Endothelial cell of umbilical vein (primary cell): Measurements from ENCODE around the gene ADGRD1. TPM values are rescaled to one million over a fixed set of nuclear protein-coding genes. Genes with fewer than 3 reads are reported as not detected.

Experiments used
- BruUV-seq: library from RNA; stranded (reverse); fragments of 400-500 nt; replicated peaks from 2 replicates; lab custom pipeline; 2021; lab: Mats Ljungman, UMichigan
- CTCF ChIA-PET: fragments of 300-600, 350-600 bp; sonication (Branson Sonifier 250); formaldehyde crosslinking; loops from one replicate; lab custom pipeline; 2021; ENCODE audit warnings: antibody characterized with exemption, inconsistent platforms; lab: Charles Lee
- POLR2A ChIA-PET: fragments of 300-600, 350-600 bp; sonication (Branson Sonifier 250); formaldehyde crosslinking; loops from one replicate; lab custom pipeline; 2021; ENCODE audit warnings: antibody characterized with exemption, inconsistent platforms; lab: Charles Lee
- DNase-seq: peaks from one replicate; pipeline ENCODE4 v3.0.0-alpha.2; 2011; ENCODE audit warnings: low read depth, low spot score
- FAIRE-seq: peaks from 2 replicates; lab custom pipeline; 2011; peaks lifted over from hg19 to GRCh38; lab: Jason Lieb, UNC
- H2AFZ ChIP-seq: 2 replicates; pipeline ENCODE4 v1.6.0; 2012; ENCODE audit warnings: low read depth, low read length, control low read depth, inconsistent platforms
- H3K27ac ChIP-seq: 2 replicates; pipeline ENCODE4 v1.5.1; 2011; ENCODE audit warnings: low read depth, mild to moderate bottlenecking, control low read depth, low read length, moderate library complexity; ENCODE audit not compliant: insufficient read depth
- H3K27me3 ChIP-seq, 2 experiments: 2 replicates each; pipeline versions ENCODE4 v1.6.0 to v1.6.1; 2011; ENCODE audit warnings: low read length in 2 of 2, mixed read lengths in 1 of 2; ENCODE audit not compliant: control insufficient read depth in 2 of 2, insufficient read depth in 2 of 2
- H3K36me3 ChIP-seq, 2 experiments: 2 replicates in 1 of 2; 3 replicates in 1 of 2; pipeline ENCODE4 v1.5.1; 2011; ENCODE audit warnings: low read length in 2 of 2, mild to moderate bottlenecking in 1 of 2, moderate library complexity in 1 of 2; ENCODE audit not compliant: control insufficient read depth in 2 of 2, insufficient read depth in 2 of 2; ENCODE audit errors: extremely low read depth in 1 of 2
- H3K4me1 ChIP-seq: 3 replicates; pipeline ENCODE4 v1.5.1; 2011; ENCODE audit warnings: mild to moderate bottlenecking, low read length; ENCODE audit not compliant: control insufficient read depth, insufficient read depth; ENCODE audit errors: extremely low read depth
- H3K4me2 ChIP-seq: 2 replicates; pipeline ENCODE4 v1.6.1; 2011; ENCODE audit warnings: low read length, control low read depth, mixed read lengths; ENCODE audit not compliant: insufficient read depth
- H3K4me3 ChIP-seq, 3 experiments: fragments of 200-600 bp in 1 of 3; sonication (generic), shearing (Covaris generic) in 1 of 3; replicated peaks in 1 of 3; 2 replicates each; pipeline ENCODE4 v1.5.1; 2011 to 2016; ENCODE audit warnings: control low read depth in 3 of 3, low read length in 3 of 3, mild to moderate bottlenecking in 2 of 3, inconsistent platforms in 1 of 3, low read depth in 1 of 3, moderate library complexity in 1 of 3; ENCODE audit not compliant: insufficient read depth in 1 of 3
- H3K79me2 ChIP-seq: 2 replicates; pipeline ENCODE4 v1.6.0; 2012; ENCODE audit warnings: low read length, inconsistent platforms; ENCODE audit not compliant: control insufficient read depth, insufficient read depth
- H3K9ac ChIP-seq: replicated peaks from 2 replicates; pipeline ENCODE3; 2011; ENCODE audit warnings: low read length, control low read depth; ENCODE audit not compliant: insufficient read depth; ENCODE audit errors: extremely low read depth
- H3K9me1 ChIP-seq: replicated peaks from 3 replicates; pipeline ENCODE4 v1.6.0; 2011; ENCODE audit warnings: mild to moderate bottlenecking, low read length; ENCODE audit not compliant: control insufficient read depth, insufficient read depth; ENCODE audit errors: extremely low read depth
- H3K9me3 ChIP-seq: replicated peaks from 2 replicates; pipeline ENCODE4 v1.5.1; 2012; ENCODE audit warnings: low read length, inconsistent platforms; ENCODE audit not compliant: control insufficient read depth, insufficient read depth
- H4K20me1 ChIP-seq: replicated peaks from 2 replicates; pipeline ENCODE3; 2011; ENCODE audit warnings: mild to moderate bottlenecking, low read length; ENCODE audit not compliant: control insufficient read depth, insufficient read depth; ENCODE audit errors: extremely low read depth
- CTCF ChIP-seq, 2 donors: IDR thresholded peaks; 1 replicate in 1 of 2; 2 replicates in 1 of 2; pipeline ENCODE4 v1.5.1; 2011; ENCODE audit warnings: low read length in 2 of 2, mild to moderate bottlenecking in 2 of 2, moderate library complexity in 2 of 2, control low read depth in 1 of 2, inconsistent platforms in 1 of 2, low read depth in 1 of 2; ENCODE audit not compliant: insufficient read depth in 1 of 2; ENCODE audit errors: extremely low read depth in 1 of 2
- EZH2 ChIP-seq: IDR thresholded peaks from 2 replicates; pipeline ENCODE4 v1.6.1; 2012; ENCODE audit warnings: borderline replicate concordance, low read depth, mild to moderate bottlenecking, moderate library complexity, low read length, inconsistent platforms; ENCODE audit not compliant: severe bottlenecking
- FOS ChIP-seq: IDR thresholded peaks from 2 replicates; pipeline ENCODE4 v1.6.1; 2011; ENCODE audit warnings: mild to moderate bottlenecking, low read length, moderate library complexity, borderline replicate concordance; ENCODE audit not compliant: insufficient read depth
- GATA2 ChIP-seq: IDR thresholded peaks from 2 replicates; pipeline ENCODE4 v1.7.0; 2011; ENCODE audit warnings: low read depth, mild to moderate bottlenecking, moderate library complexity, mixed read lengths, low read length; ENCODE audit not compliant: insufficient read length, insufficient read depth
- JUN ChIP-seq: IDR thresholded peaks from 2 replicates; pipeline ENCODE4 v1.6.1; 2011; ENCODE audit warnings: borderline replicate concordance, low read depth; ENCODE audit not compliant: insufficient read length, insufficient read depth
- MAX ChIP-seq: IDR thresholded peaks from 2 replicates; pipeline ENCODE4 v1.6.1; 2011; ENCODE audit not compliant: insufficient read depth, insufficient read length
- MYC ChIP-seq: IDR thresholded peaks from one replicate; pipeline ENCODE4 v1.6.1; 2011; ENCODE audit warnings: mild to moderate bottlenecking, low read depth, low read length
- POLR2A ChIP-seq: IDR thresholded peaks from 2 replicates; pipeline ENCODE4 v1.6.1; 2012; ENCODE audit warnings: low read depth, mild to moderate bottlenecking, control low read depth, low read length
- POLR2AphosphoS5 ChIP-seq: IDR thresholded peaks from 2 replicates; pipeline ENCODE4 v1.6.1; 2012; ENCODE audit warnings: low read depth, mild to moderate bottlenecking, control low read depth, low read length, moderate library complexity; ENCODE audit not compliant: insufficient read depth
- dilution Hi-C: fragments of 300-500 bp; cut with MboI; formaldehyde crosslinking; loops from one replicate; pipeline ENCODE4 v1.15.0; 2019; ENCODE audit warnings: low sequenced_read_pairs; ENCODE audit not compliant: extremely low pct_ligation_motif_present
- intact Hi-C: fragments of 100-400 bp; cut with micrococcal nuclease; formaldehyde crosslinking; loops from one replicate; pipeline ENCODE4 v1.10.0; 2022
- polyA plus RNA-seq, 4 experiments: library from polyadenylated mRNA; depleted of rRNA in 3 of 4; stranded (reverse) in 3 of 4; unstranded in 1 of 4; fragments of >200 nt; gene quantifications; 2 replicates each; pipeline versions ENCODE4 v1.2.1 to v1.2.3, GENCODE V29; 2011 to 2012; ENCODE audit warnings: missing spikeins in 1 of 4
- total RNA-seq: library from RNA; stranded (reverse); gene quantifications from 2 replicates; pipeline ENCODE4 v1.2.3, GENCODE V29; 2021

Gene ADGRD1
- total and polyA plus RNA-seq, 2 donors (not counting 3 experiments of a cell fraction or from before 2014, with no cell fraction given) = 0.07 TPM; not detected in 1

- ChIA-PET CTCF (no interaction called here), POLR2A (no interaction called here)
- no TSS peak for BruUV-seq
- Histone ChIP-seq H3K36me3 (no peaks in the 10 kb centered on the region), H3K27ac (no peak overlapping the region), H2AFZ (no peak overlapping the region), H3K9me1 (no peaks in the 10 kb centered on the region), H3K4me2 (no peak overlapping the region), H3K4me3 (no peak overlapping the region), H4K20me1 (no peaks in the 10 kb centered on the region), H3K27me3 (no peaks in the 10 kb centered on the region), H3K9me3 (no peaks in the 10 kb centered on the region), H3K9ac (no peak overlapping the region), H3K79me2 (no peaks in the 10 kb centered on the region), H3K4me1 (no peaks in the 10 kb centered on the region)
- no peak for DNase-seq
- intact Hi-C loops = loop anchor here (1.0 kb wide), 1 partner anchor 13 kb away; no protein-coding TSS in a partner anchor
- no peak for FAIRE-seq
- dilution Hi-C loops = no loop called here
- TF ChIP-seq GATA2 (no peak), POLR2AphosphoS5 (no peak), MYC (no peak), EZH2 (no peak), MAX (no peak), POLR2A (no peak), CTCF (IDR thresholded peaks at IDR 0.05; ENCODE audit: extremely low read depth in 1 of 2, insufficient read depth in 1 of 2, low read depth in 1 of 2, low read length in 2 of 2) (no peak), JUN (no peak), FOS (no peak)
Observed at GRCh38 chr12:131077931-131078391, 124.3 kb downstream of the ADGRD1 start.
